GM18505 (cell line): ENCODE data around the gene SOX6.
"Not testable (repeated sequence)": the region's sequence is repeated elsewhere in the genome, so short reads cannot be mapped to it uniquely, and the experiment has no call there.

Experiments used
- ATAC-seq: cut with Tn5 transposase; IDR thresholded peaks from one replicate; pipeline ENCODE4 v1.9.1; 2021; ENCODE audit not compliant: unreplicated experiment
- POLR2A ChIP-seq: IDR thresholded peaks from 4 replicates; pipeline ENCODE4 v1.6.1; 2011; ENCODE audit warnings: borderline replicate concordance; ENCODE audit not compliant: insufficient read depth, insufficient read length; ENCODE audit errors: extremely low read depth

Gene SOX6

GRCh38 chr11:16169956-16170847 lies 186.1 kb downstream of the SOX6 start:
- no peak for TF ChIP-seq POLR2A
- ATAC-seq = no peak

GRCh38 chr11:16169541-16169940 lies 186.8 kb downstream of the SOX6 start:
- TF ChIP-seq POLR2A = no peak
- ATAC-seq = no peak

- no peak for ATAC-seq
- no peak for TF ChIP-seq POLR2A
Measured at GRCh38 chr11:16167706-16168487, 188.4 kb downstream of the SOX6 start.

- no peak for ATAC-seq
- no peak for TF ChIP-seq POLR2A
Measured at GRCh38 chr11:16166571-16166970, 189.8 kb downstream of the SOX6 start.

- TF ChIP-seq POLR2A = no peak
- ATAC-seq = no peak
Measured at GRCh38 chr11:16160146-16160545, 196.2 kb downstream of the SOX6 start.

GRCh38 chr11:16158426-16158994 lies 197.8 kb downstream of the SOX6 start:
- no peak for ATAC-seq
- TF ChIP-seq POLR2A = no peak

GRCh38 chr11:16157327-16157726 lies 199.0 kb downstream of the SOX6 start:
- ATAC-seq = no peak
- TF ChIP-seq POLR2A = no peak

GRCh38 chr11:16155448-16155847 lies 200.9 kb downstream of the SOX6 start:
- TF ChIP-seq POLR2A = no peak
- ATAC-seq = no peak

- TF ChIP-seq POLR2A = no peak
- ATAC-seq = no peak
Measured at GRCh38 chr11:16154715-16155396, 201.5 kb downstream of the SOX6 start.

- TF ChIP-seq POLR2A = no peak
- no peak for ATAC-seq
Measured at GRCh38 chr11:16153951-16154350, 202.4 kb downstream of the SOX6 start.

- ATAC-seq = no peak
- no peak for TF ChIP-seq POLR2A
Measured at GRCh38 chr11:16151138-16151537, 205.2 kb downstream of the SOX6 start.

- ATAC-seq = no peak
- no peak for TF ChIP-seq POLR2A
Measured at GRCh38 chr11:16149476-16149875, 206.9 kb downstream of the SOX6 start.

GRCh38 chr11:16148301-16148931 lies 207.9 kb downstream of the SOX6 start:
- TF ChIP-seq POLR2A = no peak
- no peak for ATAC-seq

- not testable (repeated sequence) for ATAC-seq
Measured at GRCh38 chr11:16146980-16147379, 209.4 kb downstream of the SOX6 start.

GRCh38 chr11:16141614-16142013 lies 214.7 kb downstream of the SOX6 start:
- not testable (repeated sequence) for ATAC-seq

- ATAC-seq = not testable (repeated sequence)
Measured at GRCh38 chr11:16141162-16141561, 215.2 kb downstream of the SOX6 start.
